GM21390 (cell line): ENCODE measurements around the gene FLVCR1.
A peak's percentile ranks its signal among the peaks of the same experiment; 100 is the strongest.
"Not testable (repeated sequence)": the region's sequence is repeated elsewhere in the genome, so short reads cannot be mapped to it uniquely, and the experiment has no call there.

Source experiments
- ATAC-seq: cut with Tn5 transposase; IDR thresholded peaks from one replicate; pipeline ENCODE4 v1.9.1; 2021; ENCODE audit not compliant: unreplicated experiment

Gene FLVCR1

DNA sequence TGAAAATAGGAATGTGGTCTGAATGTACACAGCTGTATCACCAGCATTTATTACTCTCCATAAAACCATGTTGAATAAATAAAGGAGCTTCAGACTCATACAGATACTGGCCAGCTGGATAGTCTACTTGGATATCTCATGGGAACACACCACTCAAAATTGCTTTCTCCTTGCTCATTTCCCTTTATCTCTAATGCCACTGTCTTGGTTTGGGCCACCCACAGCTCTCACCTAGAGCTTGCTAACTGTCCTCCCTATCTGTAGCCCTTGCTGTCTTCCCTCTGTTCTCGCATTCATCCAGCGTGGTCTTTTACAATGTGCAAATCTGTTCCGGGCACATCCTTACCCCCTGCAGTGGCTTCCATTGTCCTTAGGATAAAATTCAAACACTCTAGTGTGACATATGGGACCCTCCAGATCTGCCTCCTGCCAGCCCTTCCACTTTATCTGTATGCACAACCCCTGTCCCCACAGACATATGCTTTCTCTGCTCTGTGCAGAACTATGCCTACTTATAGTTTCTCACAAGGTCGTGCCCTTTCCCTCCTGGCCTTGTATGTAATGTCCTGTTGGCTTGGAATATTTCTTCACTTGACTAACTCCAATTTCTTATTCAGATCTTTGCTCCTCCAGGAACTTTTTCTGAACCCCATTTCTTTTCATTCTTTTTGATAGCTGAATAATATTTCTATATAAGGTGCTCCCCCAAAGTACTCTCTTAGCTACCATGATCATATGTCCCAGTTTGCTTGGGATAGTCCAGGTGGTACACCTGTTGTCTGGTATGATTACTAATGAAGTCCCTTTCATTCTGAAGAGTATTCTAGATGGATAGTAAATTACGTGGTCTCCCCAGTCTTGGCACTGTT is 2.9 kb downstream of the FLVCR1 start:
- ATAC-seq: no peak

DNA sequence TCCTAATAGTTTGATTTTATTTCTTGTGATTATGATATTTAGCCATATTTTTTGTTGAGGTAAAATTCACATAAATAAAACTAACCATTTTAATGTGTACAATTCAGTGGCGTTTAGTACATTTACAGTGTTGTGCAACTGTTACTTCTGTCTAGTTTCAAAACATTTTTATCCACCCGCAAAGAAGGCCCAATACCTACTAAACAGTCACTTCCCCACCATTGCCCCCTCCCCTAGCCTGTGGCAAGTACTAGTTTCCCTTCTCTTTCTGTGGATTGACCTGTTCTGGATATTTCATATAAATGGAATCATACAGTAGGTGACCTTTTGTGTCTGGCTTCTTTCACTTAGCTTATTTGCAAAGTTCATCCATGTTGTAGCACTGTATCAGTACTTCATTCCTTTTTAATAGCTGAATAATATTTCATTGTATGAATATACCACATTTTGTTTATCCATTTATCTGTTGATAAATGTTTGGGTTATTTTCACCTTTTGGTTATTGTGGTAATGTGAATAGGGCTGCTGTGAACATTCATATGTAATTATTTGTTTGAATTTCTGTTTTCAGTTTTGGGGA is 4.1 kb downstream of the FLVCR1 start:
- ATAC-seq: no peak

DNA sequence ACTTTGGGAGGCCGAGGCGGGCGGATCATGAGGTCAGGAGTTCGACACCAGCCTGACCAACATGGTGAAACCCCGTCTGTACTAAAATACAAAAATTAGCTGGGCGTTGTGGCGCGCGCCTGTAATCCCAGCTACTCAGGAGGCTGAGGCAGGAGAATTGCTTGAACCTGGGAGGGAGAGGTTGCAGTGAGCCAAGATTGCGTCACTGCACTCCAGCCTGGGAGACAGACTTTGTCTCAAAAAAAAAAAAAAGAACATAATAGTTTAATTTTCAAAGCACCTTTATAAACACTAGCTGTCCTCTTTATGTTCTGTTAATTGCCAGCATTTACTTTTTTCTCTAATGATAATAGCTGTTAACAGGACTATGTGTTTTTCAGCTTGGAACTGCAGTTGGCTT is 5.3 kb downstream of the FLVCR1 start:
- not testable (repeated sequence) for ATAC-seq

DNA sequence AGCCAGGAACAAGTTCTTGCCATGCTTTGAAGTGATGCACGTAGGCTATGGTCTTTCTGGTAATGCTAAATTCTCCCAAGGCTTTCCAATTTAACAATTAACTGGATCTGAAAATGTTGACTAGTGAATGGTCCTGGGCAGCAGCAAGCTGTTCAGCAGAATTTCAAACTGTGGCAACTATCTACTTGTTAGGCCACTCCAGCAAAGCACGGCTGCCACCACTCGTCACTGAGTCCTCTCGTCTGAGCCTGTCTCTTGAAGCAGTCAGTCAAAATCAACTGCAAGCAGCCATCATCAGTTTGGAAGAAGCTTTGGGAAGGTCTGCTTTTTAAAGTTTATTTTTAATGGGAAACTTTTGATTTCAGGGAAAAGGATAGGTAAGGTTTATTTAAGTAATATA is 6.1 kb downstream of the FLVCR1 start:
- no peak for ATAC-seq

DNA sequence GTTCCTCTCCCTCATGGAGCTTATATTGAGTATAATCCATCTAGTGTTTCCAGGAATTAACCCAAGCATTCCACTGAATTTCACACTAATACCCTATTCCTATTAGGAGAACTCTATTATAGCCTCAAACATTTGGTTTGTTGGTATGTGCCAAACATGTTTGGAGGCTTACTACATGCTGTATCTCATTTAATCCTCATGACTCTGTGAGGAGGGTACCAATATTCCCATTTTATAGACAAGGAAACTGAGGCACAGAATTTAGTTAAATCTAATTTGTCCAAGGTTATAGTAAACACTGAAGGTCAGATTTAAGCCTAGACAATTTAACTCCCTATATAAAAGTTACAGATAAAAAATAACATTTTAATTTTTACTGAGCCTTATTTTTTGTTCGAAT is 9.1 kb downstream of the FLVCR1 start:
- no peak for ATAC-seq

DNA sequence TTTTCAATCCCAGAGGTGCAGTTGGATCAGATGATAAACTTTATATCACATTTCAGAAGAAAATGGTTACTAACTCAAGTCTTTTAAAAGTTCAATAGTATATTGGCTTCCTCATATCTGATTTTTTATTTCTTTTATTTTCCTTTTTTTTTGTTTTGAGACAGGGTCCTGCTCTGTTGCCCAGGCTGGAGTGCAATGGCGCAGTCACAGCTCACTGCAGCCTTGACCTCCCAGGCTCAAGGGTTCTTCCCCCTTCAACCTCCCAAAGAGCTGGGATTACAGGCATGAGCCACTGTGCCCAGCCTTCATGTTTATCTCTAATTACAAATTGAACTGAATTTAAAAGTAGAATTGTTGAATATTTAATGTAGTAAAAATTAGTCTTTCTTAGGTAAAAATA is 13.9 kb downstream of the FLVCR1 start:
- no peak for ATAC-seq

DNA sequence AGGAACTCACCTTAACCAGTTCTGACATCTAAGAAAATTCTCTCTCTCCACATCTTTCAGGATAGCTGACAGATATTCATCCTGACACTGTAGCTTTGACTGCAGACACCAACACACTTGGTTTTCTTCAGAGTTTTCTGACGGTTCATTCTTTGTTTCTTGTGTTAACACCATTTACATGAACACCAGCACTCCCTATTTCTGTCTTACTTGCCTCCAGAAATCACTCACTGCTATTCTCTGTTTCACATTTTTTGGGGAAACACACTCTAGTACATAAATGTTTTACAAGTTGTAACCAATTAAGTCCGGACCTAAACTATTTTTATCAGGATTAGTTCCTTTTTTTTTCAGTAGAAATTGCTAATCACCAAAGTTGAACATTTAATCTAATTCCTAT is 15.4 kb downstream of the FLVCR1 start:
- ATAC-seq: peak; percentile 84

DNA sequence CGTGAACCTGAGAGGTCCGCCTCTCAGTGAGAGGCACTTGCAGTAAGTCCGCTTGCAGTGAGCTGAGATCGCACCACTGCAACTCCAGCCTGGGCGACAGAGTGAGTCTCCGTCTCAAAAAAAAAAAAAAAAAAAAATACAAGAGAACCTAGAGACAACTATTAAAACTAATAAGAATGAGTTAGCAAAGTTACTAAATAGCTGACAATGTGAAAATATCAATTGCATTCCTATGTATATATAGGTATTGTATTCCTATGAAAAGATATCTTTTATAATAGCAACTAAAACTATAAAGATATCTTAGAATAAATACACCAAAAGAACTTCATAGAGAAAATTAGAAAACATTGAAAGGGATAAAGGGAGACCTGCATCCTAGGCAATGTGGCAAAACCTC is 20.3 kb downstream of the FLVCR1 start:
- ATAC-seq: no peak

DNA sequence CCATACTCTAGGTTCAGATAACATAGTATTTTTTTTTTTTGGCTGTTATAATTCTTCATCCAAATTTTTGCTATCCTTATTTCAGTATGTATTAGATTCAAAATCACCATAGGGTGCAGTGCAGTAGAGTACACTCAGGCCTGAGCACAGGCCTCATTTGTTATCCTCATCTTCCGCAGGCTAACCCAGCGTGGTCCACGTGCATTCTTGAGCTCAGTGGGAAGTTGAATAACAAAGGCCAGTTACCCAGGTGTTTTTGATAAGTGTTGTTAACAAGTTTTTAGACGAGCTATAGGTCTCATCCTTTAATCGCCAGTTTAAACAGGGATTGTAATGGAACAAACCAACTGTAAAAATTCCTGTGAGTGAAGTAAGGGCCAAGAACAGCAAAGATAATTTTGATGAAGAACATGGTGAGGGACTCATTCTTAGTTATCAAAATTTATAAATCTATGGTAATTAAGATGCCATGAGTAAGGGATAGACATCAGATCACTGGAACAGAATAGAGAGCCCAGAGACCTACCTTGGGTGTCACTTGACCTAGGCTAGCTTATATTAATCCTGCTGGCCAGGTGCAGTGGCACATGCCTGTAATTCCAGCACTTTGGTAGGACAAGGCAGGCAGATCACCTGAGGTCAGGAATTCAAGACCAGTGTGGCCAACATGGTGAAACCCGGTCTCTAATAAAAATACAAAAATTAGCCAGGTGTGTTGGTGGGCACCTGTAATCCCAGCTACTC is 22.0 kb downstream of the FLVCR1 start:
- ATAC-seq: no peak

DNA sequence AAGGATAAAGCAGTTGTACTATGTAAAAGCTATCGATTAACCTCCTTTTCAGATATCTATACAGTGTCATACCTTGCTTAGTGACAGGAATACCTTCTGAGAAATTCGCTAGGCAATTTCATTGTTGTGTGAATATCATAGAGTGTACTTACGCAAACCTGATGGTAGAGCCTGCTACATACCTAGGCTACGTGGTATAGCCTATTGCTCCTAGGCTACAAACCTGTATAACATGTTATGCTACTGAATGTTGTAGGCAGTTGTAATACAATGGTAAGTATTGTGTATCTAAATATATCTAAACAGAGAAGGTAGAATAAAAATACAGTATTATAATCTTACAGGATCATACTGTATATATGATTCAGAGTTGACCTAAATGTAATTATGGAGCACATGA is 26.5 kb downstream of the FLVCR1 start:
- no peak for ATAC-seq

DNA sequence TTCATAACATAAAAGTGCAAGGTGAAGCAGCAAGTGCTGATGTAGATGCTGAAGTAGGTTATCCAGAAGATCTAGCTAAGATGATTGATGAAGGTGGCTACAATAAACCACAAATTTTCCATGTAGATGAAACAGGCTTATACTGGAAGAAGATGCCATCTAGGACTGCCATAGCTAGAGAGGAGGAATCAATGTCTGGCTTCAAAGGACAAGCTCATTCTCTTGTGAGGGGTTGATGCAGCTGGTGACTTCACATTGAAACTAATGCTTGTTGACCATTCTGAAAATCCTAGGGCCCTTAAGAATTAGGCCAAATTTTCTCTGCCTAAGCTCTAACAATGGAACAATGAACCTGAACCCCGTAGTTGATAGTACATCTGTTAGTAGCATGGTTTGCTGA is 34.0 kb downstream of the FLVCR1 start:
- ATAC-seq: no peak

DNA sequence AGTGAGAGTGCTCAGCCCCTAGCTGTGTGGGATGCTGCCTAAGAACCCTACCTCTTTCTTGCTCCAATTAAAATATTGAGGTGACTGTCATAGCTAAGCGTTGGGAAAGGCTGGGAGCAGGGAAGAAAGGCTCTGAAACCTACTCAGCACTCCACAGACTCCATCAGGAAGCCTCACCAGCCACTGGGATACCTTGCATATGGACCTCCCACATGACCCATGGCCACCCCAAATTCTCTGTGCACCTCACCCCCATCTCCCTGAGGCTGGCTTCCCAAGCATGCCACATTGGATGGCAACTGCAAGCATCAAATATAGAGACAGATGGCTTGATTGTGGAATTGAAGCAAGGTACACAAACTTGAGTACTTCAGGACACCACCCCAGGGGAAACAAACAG is 41.8 kb downstream of the FLVCR1 start:
- ATAC-seq: no peak

DNA sequence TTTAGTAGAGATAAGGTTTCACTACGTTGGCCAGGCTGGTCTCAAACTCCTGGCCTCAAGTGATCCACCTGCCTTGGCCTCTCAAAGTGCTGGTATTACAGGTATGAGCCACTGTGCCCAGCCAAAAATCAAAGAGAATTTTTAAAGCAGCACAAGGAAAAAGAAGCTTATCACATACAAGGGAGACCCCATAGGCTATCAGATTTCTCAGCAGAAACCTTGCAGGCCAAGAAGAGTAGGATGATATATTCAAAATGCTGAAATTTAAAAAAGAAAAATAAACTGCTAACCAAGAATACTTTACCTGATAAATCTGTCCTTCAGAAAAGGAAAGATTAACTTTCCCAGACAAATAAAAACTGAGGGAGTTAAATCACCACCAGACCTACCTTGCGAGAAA is 43.2 kb downstream of the FLVCR1 start:
- no peak for ATAC-seq

DNA sequence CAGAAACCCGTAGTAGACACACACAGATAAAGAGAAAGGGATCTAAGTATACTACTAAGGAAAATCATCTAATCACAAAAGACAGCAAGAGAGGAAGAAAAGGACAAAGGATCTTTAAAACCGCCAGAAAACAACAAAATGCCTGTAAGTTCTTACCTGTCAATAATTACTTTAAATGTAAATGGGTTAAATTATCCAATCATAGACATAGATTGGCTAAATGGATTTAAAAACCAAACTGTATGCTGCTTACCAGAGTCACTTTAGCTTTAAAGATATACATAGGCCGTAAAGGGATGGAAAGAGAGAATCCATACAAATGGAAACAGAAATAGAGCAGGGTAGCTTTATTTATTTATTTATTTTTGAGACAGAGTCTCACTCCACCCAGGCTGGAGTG is 44.0 kb downstream of the FLVCR1 start:
- ATAC-seq: no peak

DNA sequence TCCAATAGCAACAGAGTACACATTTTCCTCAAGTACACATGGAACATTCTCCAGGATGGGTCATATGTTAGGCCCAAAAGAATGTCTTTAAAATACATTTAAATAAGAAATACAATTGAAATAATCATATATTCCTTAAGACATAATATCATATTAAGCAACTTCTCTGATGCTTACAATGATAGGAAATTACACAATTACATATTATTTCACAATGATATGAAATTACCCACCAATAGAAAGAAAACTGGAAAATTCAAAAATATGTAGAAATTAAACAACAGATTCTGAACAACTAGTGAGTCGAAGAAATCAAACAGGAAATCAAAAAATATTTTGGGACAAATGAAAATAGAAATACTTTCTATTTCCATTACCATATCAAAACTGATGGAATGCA is 45.6 kb downstream of the FLVCR1 start:
- ATAC-seq: no peak

DNA sequence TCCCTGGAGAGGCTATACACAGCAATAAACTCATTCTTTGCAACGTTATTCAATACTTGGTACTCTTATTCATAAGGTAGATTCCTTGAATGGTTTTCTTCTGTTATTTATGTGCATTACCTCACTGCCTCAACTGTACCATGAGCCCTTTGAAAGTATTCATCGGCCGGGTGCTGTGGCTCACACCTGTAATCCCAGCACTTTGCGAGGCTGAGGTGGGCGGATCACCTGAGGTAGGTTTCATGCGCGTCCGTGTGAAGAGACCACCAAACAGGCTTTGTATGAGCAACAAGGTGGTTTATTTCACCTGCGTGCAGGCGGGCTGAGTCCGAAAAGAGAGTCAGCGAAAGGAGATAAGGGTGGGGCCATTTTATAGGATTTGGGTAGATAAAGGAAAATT is 50.0 kb downstream of the FLVCR1 start:
- not testable (repeated sequence) for ATAC-seq

DNA sequence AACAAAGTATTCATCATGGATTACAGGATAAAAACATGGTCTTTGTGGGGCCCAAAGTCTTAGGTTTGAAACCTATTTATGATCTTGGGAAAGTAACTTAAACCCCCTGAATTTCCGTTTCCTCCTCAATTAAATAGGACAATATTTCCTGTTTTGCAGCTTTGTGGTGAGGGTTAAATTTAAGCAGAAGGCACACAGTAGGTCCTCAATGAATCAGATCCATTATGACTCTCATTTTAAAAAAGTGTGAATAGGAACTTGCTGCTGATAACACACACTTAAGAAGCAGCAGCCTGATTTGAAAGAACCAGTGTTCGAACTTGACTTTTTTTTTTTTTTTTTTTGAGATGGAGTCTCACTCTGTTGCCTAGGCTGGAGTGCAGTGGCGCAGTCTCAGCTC is 50.9 kb downstream of the FLVCR1 start:
- no peak for ATAC-seq

DNA sequence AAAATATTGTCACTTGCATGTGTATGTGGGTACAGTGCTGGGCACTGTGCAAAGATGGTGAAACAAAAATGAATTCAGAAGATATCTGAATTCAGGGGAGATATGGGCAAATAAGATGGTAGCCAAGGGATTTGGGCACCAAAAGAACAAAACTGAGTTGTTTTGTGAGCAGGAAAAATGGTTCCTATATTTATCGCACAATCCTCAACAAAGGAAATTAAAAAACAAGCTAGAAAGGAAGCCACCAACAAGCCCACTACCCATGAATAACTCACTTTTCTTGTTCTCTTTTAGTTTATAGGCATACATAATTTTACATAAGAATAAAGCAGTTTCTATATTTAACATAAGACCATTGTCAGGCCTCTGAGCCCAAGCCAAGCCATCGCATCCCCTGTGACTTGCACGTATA is 51.6 kb downstream of the FLVCR1 start:
- ATAC-seq: no peak

DNA sequence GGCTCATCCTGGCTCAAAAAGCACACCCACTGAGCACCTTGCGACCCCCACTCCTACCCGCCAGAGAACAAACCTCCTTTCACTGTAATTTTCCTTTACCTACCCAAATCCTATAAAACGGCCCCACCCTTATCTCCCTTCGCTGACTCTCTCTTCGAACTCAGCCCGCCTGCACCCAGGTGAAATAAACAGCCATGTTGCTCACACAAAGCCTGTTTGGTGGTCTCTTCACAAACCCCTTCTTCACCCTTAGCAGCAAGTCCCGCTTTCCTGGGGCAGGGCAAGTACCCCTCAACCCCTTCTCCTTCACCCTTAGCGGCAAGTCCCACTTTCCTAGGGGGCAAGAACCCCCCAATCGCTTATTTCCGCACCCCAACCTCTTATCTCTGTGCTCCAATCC is 52.1 kb downstream of the FLVCR1 start:
- not testable (repeated sequence) for ATAC-seq

DNA sequence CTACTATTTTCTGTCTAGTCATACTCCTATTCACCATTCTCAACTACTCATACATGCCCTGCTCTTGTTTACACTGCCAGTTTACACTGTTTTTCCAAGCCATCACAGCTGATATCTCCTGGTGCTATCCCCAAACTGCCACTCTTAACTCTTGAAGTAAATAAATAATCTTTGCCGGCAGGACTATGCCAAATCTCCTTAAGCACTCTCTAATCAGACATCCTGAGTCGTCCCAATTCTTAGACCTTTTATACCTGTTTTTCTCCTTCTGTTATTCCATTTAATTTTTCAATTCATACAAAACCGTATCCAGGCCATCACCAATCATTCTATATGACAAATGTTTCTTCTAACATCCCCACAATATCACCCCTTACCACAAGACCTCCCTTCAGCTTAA is 55.6 kb downstream of the FLVCR1 start:
- not testable (repeated sequence) for ATAC-seq

DNA sequence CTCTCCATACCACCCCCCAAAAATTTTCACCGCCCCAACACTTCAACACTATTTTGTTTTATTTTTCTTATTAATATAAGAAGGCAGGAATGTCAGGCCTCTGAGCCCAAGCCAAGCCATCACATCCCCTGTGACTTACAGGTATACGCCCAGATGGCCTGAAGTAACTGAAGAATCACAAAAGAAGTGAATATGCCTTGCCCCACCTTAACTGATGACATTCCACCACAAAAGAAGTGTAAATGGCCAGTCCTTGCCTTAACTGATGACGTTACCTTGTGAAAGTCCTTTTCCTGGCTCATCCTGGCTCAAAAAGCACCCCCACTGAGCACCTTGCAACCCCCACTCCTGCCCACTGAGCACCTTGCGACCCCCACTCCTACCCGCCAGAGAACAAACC is 56.0 kb downstream of the FLVCR1 start:
- ATAC-seq: not testable (repeated sequence)

DNA sequence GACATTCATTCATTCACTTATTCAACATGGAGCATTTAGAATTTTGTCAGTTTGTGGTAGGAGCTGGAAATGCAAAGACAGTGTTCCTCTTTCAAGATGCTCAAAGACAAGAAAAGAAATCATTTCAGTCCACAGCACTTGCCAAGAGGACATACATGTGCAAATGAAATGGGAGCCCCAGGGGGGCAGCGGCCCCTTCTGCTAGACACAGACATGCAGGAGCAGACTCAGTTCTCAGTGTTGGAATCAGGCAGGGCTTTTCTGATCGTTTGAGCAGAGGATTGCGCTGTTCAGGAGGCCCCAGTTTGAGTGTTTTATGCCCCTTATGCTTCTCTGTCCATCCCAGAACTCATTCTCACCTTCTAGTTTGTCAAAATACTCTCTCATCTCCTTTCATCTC is 56.7 kb downstream of the FLVCR1 start:
- ATAC-seq: no peak
